Tibial nerve (tissue), 4 donors: ENCODE results near the gene GALNTL6. TPM values are rescaled to one million over a fixed set of nuclear protein-coding genes. Genes with fewer than 3 reads are reported as not detected.

Experiments used
- DNase-seq, 2 donors: peaks; one replicate each; pipeline ENCODE4 v3.0.0-alpha.2; 2019; ENCODE audit warnings: low spot score in 2 of 2
- H3K27ac ChIP-seq, 4 donors: fragments of 200-600 bp; sonication (generic) in 3 of 4; one replicate each; pipeline ENCODE4 v1.5.1; 2017 to 2019; ENCODE audit warnings: mild to moderate bottlenecking in 1 of 4
- H3K27me3 ChIP-seq, 2 donors: fragments of 200-600 bp; sonication (generic) in 1 of 2; one replicate each; pipeline versions ENCODE4 v1.5.1 to v1.6.0; 2017 to 2019
- H3K36me3 ChIP-seq, 3 donors: fragments of 200-600 bp; sonication (generic); one replicate each; pipeline ENCODE4 v1.5.1; 2018 to 2019
- H3K4me1 ChIP-seq, 4 donors: fragments of 200-600 bp; sonication (generic) in 3 of 4; one replicate each; pipeline ENCODE4 v1.5.1; 2017 to 2019
- H3K4me3 ChIP-seq, 4 donors: fragments of 200-600 bp; sonication (generic) in 3 of 4; one replicate each; pipeline ENCODE4 v1.5.1; 2017 to 2019; ENCODE audit warnings: mild to moderate bottlenecking in 1 of 4, moderate library complexity in 1 of 4
- H3K9me3 ChIP-seq, 4 donors: fragments of 200-600 bp; sonication (generic) in 3 of 4; one replicate each; pipeline ENCODE4 v1.5.1; 2017 to 2019
- CTCF ChIP-seq, 5 experiments: fragments of 200-600 bp in 3 of 5; fragments of 450-650 bp in 2 of 5; sonication (generic) in 3 of 5; IDR thresholded peaks; one replicate each; pipeline ENCODE4 v1.5.1; 2016 to 2019; ENCODE audit warnings: antibody characterized with exemption in 5 of 5, mild to moderate bottlenecking in 3 of 5, moderate library complexity in 2 of 5
- EP300 ChIP-seq, 2 donors: sonication (generic); formaldehyde crosslinking; IDR thresholded peaks; one replicate each; pipeline ENCODE4 v1.6.1; 2017; ENCODE audit warnings: antibody characterized with exemption in 2 of 2, mild to moderate bottlenecking in 1 of 2
- POLR2A ChIP-seq, 2 donors: fragments of 450-650 bp; IDR thresholded peaks; one replicate each; pipeline ENCODE4 v1.6.1; 2017; ENCODE audit warnings: antibody characterized with exemption in 2 of 2, mild to moderate bottlenecking in 2 of 2, moderate library complexity in 2 of 2
- WGBS, 2 donors: methylation state at CpG; one replicate each; pipeline ENCODE4 v1.1.5; 2018; 5-methylcytosine and 5-hydroxymethylcytosine counted together
- total RNA-seq, 4 donors: library from RNA; depleted of rRNA; stranded (reverse); fragments of >200 nt; gene quantifications; one replicate each; pipeline ENCODE4 v1.1.0, GENCODE V29; 2016

The GALNTL6 gene
- total RNA-seq, 4 donors from 2014 or later, result not detected

GRCh38 chr4:172143605-172144314, 330.6 kb downstream of the GALNTL6 start:
- Histone ChIP-seq H3K27me3 (no peaks in the 10 kb centered on the region), H3K4me3 (no peak overlapping the region), H3K36me3 (no peaks in the 10 kb centered on the region), H3K4me1 (peaks cover 0 to 4% (median 0%) of the 10 kb centered on the region in 4 donors), H3K27ac (no peak overlapping the region), H3K9me3 (no peaks in the 10 kb centered on the region)
- 58 to 65% methylated on average over 3 of the region's 3 CpGs for WGBS, 2 donors
- no peak for TF ChIP-seq POLR2A (IDR thresholded peaks at IDR 0.05)
- TF ChIP-seq CTCF (IDR thresholded peaks at IDR 0.05), result no peak
- TF ChIP-seq EP300 (IDR thresholded peaks at IDR 0.05), result no peak
- DNase-seq, result no peak

DNA sequence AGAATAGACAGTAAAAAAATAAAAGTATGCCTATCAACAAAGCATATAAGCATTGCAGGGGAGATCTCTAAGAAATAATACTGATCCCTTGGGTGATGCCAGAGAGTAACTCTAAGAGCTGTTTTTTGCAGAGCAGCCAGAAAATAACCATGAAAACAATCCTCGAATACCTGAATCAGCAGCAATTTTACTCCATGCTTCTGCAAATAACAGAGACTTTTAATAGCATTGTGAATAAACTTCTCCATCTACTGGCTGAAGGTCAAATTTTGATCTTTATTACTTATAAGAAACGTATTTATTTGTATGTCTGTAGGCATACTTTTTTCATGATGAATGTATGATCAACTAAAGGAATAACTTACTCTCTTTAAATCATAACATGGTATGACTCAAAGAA, 334.5 kb downstream of the GALNTL6 start:
- H3K36me3 ChIP-seq, result no peaks in the 10 kb centered on the region
- H3K9me3 ChIP-seq, result no peaks in the 10 kb centered on the region
- TF ChIP-seq POLR2A (IDR thresholded peaks at IDR 0.05), result no peak
- TF ChIP-seq EP300 (IDR thresholded peaks at IDR 0.05), result no peak
- TF ChIP-seq CTCF (IDR thresholded peaks at IDR 0.05), result no peak
- no peak overlapping the region for H3K4me3 ChIP-seq
- no peaks in the 10 kb centered on the region for H3K27me3 ChIP-seq
- H3K27ac ChIP-seq, result no peak overlapping the region
- 8 to 13% methylated on average over 2 of the region's 2 CpGs for WGBS, 2 donors
- H3K4me1 ChIP-seq, result peaks cover 0 to 4% (median 0%) of the 10 kb centered on the region in 4 donors
- DNase-seq, result no peak

DNA sequence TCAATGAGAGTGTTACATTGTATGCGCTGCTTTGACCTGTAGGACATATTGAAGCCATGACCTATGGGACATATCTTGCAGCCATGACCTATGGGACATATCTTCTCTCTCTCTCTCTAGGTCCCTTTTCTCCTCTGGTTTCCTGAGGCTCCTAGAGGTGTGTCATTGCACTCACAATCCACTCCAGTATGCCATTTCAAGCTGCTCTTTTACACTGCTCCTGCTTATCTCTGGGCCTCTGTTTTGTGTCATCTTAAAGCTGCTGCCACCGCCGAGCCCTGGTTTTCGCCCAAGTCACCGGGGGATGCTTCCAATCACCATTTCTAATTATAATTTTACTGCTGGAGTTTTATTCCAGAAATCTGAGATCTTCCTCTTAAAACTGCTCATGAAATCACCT, 336.1 kb downstream of the GALNTL6 start:
- WGBS, 2 donors, result 73 to 74% methylated on average over 5 of the region's 5 CpGs
- Histone ChIP-seq H3K9me3 (no peaks in the 10 kb centered on the region), H3K4me3 (no peak overlapping the region), H3K36me3 (no peaks in the 10 kb centered on the region), H3K4me1 (peaks cover 0 to 4% (median 0%) of the 10 kb centered on the region in 4 donors), H3K27ac (no peak overlapping the region), H3K27me3 (no peaks in the 10 kb centered on the region)
- TF ChIP-seq POLR2A (IDR thresholded peaks at IDR 0.05), result no peak
- no peak for TF ChIP-seq CTCF (IDR thresholded peaks at IDR 0.05)
- TF ChIP-seq EP300 (IDR thresholded peaks at IDR 0.05), result no peak
- DNase-seq, result no peak

- 74 to 77% methylated on average over 3 of the region's 3 CpGs for WGBS, 2 donors
- DNase-seq, result no peak
- Histone ChIP-seq H3K36me3 (no peaks in the 10 kb centered on the region), H3K4me3 (no peak overlapping the region), H3K27ac (no peak overlapping the region), H3K27me3 (no peaks in the 10 kb centered on the region), H3K4me1 (peaks cover 0 to 4% (median 0%) of the 10 kb centered on the region in 4 donors), H3K9me3 (no peaks in the 10 kb centered on the region)
- TF ChIP-seq CTCF (IDR thresholded peaks at IDR 0.05) (no peak), POLR2A (IDR thresholded peaks at IDR 0.05) (no peak), EP300 (IDR thresholded peaks at IDR 0.05) (no peak)
Observed at GRCh38 chr4:172152284-172152683, 339.1 kb downstream of the GALNTL6 start.

DNA sequence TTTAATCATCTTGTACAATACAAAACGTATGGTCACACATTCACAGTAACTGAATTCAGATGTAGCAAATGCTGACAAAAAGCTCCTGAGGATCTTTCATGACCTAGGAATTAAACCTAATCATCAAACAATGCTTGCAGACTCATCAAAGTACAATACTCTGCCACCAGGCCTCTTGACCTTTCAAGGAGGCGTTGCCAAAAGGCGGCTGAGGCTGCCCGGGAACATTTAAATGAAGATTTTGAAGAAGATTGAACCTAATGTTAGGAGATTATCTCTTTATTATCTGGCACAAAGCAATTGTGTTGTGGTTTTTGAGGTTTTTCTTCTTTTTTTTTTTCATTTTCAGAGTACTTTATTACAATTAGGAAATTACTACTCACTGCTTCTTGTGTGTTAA, 340.5 kb downstream of the GALNTL6 start:
- Histone ChIP-seq H3K27ac (no peak overlapping the region), H3K36me3 (no peaks in the 10 kb centered on the region), H3K27me3 (no peaks in the 10 kb centered on the region), H3K4me3 (no peak overlapping the region), H3K4me1 (no peaks in the 10 kb centered on the region), H3K9me3 (no peaks in the 10 kb centered on the region)
- TF ChIP-seq CTCF (IDR thresholded peaks at IDR 0.05) (no peak), POLR2A (IDR thresholded peaks at IDR 0.05) (no peak), EP300 (IDR thresholded peaks at IDR 0.05) (no peak)
- DNase-seq, result no peak
- WGBS, 2 donors, result 61 to 68% methylated on average over 4 of the region's 4 CpGs
